Cardiac muscle cell (in vitro differentiated cells and primary cell): ENCODE measurements around the gene AMFR. TPM values are rescaled to one million over a fixed set of nuclear protein-coding genes. Genes with fewer than 3 reads are reported as not detected.

Experiments used
- DNase-seq, 2 donors: peaks; one replicate each; pipeline versions ENCODE4 v3.0.0 to v3.0.0-alpha.2; 2010 to 2017; ENCODE audit warnings: low read depth in 1 of 2, low spot score in 1 of 2
- H3K27ac ChIP-seq: fragments of 200-600 bp; sonication (generic); 2 replicates; pipeline ENCODE4 v1.5.1; 2016
- H3K27me3 ChIP-seq: fragments of 200-600 bp; sonication (generic); 2 replicates; pipeline ENCODE4 v1.6.0; 2016; ENCODE audit warnings: control low read depth
- H3K36me3 ChIP-seq: fragments of 200-600 bp; sonication (generic); 2 replicates; pipeline ENCODE4 v1.5.1; 2016; ENCODE audit warnings: control low read depth
- H3K4me1 ChIP-seq: fragments of 200-600 bp; sonication (generic); 2 replicates; pipeline ENCODE4 v1.8.1; 2017; ENCODE audit warnings: low read depth, mild to moderate bottlenecking, mixed run types
- H3K4me3 ChIP-seq: fragments of 200-600 bp; sonication (generic); 2 replicates; pipeline ENCODE4 v1.5.1; 2016; ENCODE audit warnings: mild to moderate bottlenecking
- H3K9me3 ChIP-seq: fragments of 200-600 bp; sonication (generic); 2 replicates; pipeline ENCODE4 v1.5.1; 2017; ENCODE audit warnings: low read depth, mild to moderate bottlenecking, control low read depth
- polyA plus RNA-seq: library from polyadenylated mRNA; unstranded; fragments of >200 nt; fragmentation: Nextera tagmentation; extraction: Ambion mirVana; gene quantifications from 2 replicates; pipeline ENCODE4 v1.2.1, GENCODE V29; 2016
- total RNA-seq: library from RNA; depleted of rRNA; stranded (reverse); fragments of >200 nt; gene quantifications from 2 replicates; pipeline ENCODE4 v1.2.3, GENCODE V29; 2016
- TF ChIP-seq, protein P1 (sequence below): IDR thresholded peaks from 2 replicates; pipeline ENCODE4 v1.5.1; 2012; ENCODE audit warnings: low read depth, mild to moderate bottlenecking, low read length

AMFR gene
- total and polyA plus RNA-seq, 2 experiments from 2014 or later = 52.7 to 157 TPM

DNA sequence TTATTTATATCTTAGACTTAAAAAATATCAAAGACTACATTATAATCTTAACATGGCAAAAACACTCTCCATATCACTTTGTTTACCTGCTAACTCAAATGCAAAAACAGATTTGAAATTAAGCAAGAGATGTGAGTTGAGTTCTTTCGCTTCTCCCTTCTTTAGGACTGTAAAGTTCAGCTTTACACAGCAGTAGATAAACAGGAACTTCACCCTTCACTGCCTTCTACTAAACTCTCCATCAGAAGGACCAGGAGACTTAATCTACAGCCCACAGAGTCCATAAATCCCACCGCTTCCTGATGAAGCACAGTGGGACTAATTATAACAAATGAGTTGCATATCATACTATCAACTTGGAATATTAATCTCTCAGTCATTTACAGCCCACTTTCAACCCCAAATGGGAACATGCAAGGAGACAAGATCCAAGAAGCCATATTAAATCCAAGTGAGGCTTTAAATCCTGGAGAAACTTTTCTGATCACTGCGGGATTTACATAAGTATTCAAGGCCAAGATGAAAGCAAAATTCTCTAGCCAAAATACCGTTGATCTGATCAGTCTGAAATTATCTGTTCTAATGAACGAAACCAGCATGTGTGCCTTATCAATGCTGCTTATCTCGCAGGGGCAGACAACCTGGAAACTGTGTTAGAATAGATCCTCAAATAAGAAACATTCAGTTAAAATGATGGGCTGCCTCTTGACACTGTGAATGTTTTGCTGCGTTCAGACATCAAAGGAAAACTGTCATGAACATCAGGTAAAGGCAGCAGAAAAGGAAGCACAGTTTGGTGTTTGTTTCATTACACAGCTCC lies 1.6 kb downstream of the AMFR start:
- Histone ChIP-seq H3K4me3 (peak overlapping the region; percentile 94), H3K4me1 (peaks cover 10% of the 10 kb centered on the region), H3K27me3 (no peaks in the 10 kb centered on the region), H3K9me3 (no peaks in the 10 kb centered on the region), H3K27ac (peak overlapping the region; percentile 91), H3K36me3 (no peaks in the 10 kb centered on the region)
- no peak for DNase-seq
- TF ChIP-seq, protein P1, sequence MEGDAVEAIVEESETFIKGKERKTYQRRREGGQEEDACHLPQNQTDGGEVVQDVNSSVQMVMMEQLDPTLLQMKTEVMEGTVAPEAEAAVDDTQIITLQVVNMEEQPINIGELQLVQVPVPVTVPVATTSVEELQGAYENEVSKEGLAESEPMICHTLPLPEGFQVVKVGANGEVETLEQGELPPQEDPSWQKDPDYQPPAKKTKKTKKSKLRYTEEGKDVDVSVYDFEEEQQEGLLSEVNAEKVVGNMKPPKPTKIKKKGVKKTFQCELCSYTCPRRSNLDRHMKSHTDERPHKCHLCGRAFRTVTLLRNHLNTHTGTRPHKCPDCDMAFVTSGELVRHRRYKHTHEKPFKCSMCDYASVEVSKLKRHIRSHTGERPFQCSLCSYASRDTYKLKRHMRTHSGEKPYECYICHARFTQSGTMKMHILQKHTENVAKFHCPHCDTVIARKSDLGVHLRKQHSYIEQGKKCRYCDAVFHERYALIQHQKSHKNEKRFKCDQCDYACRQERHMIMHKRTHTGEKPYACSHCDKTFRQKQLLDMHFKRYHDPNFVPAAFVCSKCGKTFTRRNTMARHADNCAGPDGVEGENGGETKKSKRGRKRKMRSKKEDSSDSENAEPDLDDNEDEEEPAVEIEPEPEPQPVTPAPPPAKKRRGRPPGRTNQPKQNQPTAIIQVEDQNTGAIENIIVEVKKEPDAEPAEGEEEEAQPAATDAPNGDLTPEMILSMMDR = no peak

DNA sequence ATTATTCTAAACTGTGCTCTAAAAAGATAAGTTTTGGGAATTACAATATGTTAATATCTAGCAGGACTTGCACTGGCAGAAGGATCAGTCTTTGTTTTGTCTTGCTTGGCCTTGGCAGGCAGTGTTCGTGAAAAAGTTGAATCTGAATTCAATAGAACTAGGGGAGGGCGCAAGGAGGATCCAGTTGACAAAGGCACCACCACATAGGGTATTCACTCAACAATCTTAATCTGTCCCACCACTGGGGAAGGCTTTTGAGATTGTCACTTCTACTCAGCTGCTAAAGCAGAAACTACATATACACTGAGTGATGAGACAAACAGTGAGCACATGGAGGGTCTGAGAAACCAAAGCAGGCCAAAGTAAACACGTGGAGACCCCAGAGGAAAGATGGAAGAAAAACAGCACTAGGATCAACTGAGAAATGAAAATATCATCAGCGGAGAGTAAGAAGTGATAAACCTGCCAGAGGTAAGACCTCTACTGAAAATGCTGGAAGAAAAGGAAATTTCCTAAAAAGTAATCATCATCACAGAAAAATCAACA lies 2.4 kb downstream of the AMFR start:
- no peaks in the 10 kb centered on the region for H3K27me3 ChIP-seq
- TF ChIP-seq, protein P1 = no peak
- no peak for DNase-seq
- H3K9me3 ChIP-seq = no peaks in the 10 kb centered on the region
- no peaks in the 10 kb centered on the region for H3K36me3 ChIP-seq
- H3K27ac ChIP-seq = no peak overlapping the region
- H3K4me3 ChIP-seq = no peak overlapping the region
- H3K4me1 ChIP-seq = peaks cover 10% of the 10 kb centered on the region

DNA sequence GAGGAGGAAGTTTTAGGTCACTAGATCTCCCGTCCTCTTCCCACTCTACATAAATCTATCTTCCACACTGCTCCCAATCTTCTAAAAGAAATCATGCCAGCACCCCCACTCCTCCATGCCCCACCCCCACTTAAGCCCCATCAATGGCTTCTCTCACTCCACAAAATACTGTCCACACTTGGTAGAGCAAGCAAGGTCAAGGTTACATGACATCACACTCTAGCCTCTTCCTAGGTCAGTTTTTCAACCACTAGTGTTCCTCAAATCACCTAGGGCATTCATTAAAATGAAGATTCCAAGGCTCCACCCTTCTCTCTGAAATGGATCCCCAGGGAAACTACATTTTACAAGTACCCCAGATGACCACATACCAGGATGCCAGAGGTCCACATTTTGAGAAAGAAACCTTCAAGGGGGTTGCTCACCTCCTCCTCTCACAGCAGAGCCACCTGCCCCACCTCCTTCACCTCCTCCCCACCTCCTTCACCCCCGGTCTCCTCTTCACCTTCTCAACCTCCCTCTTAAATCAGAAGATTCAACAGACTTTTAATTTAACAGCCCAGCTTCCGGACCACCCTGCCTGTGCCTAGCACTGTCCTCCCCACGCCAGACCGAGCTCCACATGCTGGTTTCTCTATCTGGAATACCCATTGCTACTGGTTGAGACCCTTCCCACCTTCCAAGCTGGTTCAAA lies 3.2 kb downstream of the AMFR start:
- TF ChIP-seq, protein P1 = no peak

DNA sequence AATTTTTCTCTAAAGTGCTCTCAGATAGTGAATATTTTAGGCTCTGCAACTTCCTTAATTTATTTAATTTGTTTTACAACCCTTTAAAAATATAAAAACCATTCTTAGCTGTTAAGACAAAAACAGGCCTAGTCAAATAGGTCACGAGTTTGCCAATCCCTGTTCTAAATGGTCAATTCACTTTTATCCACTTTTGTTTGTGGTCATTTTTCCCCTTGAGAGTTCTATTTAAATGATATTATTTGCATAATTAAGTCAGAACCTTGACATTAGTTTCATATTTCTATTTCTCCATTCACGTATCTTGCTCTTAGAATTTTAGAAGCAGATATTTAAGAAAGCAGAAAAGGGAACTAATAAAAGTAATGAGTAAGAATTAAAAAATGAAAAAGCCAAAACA lies 4.0 kb downstream of the AMFR start:
- H3K27ac ChIP-seq = no peak overlapping the region
- no peak overlapping the region for H3K4me3 ChIP-seq
- H3K36me3 ChIP-seq = no peaks in the 10 kb centered on the region
- H3K27me3 ChIP-seq = no peaks in the 10 kb centered on the region
- DNase-seq = no peak
- no peaks in the 10 kb centered on the region for H3K9me3 ChIP-seq
- TF ChIP-seq, protein P1 = no peak
- H3K4me1 ChIP-seq = peaks cover 10% of the 10 kb centered on the region

More for the DNA sequence above, 3.2 kb downstream of the AMFR start:
- Histone ChIP-seq H3K36me3 (no peaks in the 10 kb centered on the region), H3K9me3 (no peaks in the 10 kb centered on the region), H3K27me3 (no peaks in the 10 kb centered on the region), H3K4me3 (no peak overlapping the region), H3K27ac (no peak overlapping the region), H3K4me1 (peaks cover 10% of the 10 kb centered on the region)
- no peak for DNase-seq

DNA sequence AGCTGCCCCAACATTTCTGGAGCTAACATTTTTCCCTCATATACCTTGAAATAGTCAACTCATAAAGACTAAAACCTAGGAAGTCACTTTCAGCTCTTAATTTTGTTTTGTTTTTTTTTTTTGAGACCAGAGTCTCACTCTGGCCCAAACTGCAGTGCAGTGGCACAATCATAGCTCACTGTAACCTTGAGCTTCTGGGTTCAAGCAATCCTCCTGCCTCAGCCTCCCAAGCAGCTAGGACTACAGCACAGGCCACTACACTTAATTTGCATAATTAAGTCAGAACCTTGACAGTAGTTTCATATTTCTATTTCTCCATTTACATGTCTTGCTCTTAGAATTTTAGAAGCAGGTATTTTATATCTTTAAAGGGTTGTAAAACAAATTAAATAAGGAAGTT lies 4.7 kb downstream of the AMFR start:
- TF ChIP-seq, protein P1 = no peak
- no peaks in the 10 kb centered on the region for H3K9me3 ChIP-seq
- no peaks in the 10 kb centered on the region for H3K27me3 ChIP-seq
- no peaks in the 10 kb centered on the region for H3K36me3 ChIP-seq
- peaks cover 10% of the 10 kb centered on the region for H3K4me1 ChIP-seq
- no peak overlapping the region for H3K27ac ChIP-seq
- DNase-seq = no peak
- no peak overlapping the region for H3K4me3 ChIP-seq
